MM.1S (cell line): ENCODE measurements around the gene EDEM3.

Experiments
- DNase-seq: peaks from one replicate; pipeline ENCODE4 v3.0.0-alpha.2; 2015
- H2AFZ ChIP-seq: fragments of 300-600 bp; sonication (generic); 2 replicates; pipeline ENCODE4 v1.6.0; 2016; ENCODE audit warnings: antibody characterized with exemption, low read length
- H3F3A ChIP-seq: fragments of 300-600 bp; sonication (generic); 2 replicates; pipeline ENCODE4 v1.6.1; 2016; ENCODE audit warnings: mild to moderate bottlenecking, antibody characterized with exemption, low read length, moderate library complexity, mixed read lengths; ENCODE audit not compliant: insufficient read depth
- H3K27ac ChIP-seq: fragments of 300-600 bp; sonication (generic); 2 replicates; pipeline ENCODE4 v1.5.1; 2016; ENCODE audit warnings: mild to moderate bottlenecking, low read length
- H3K27me3 ChIP-seq: fragments of 300-600 bp; sonication (generic); replicated peaks from 2 replicates; pipeline ENCODE4 v1.6.0; 2016; ENCODE audit warnings: low read length; ENCODE audit not compliant: insufficient read depth
- H3K36me3 ChIP-seq: fragments of 300-600 bp; sonication (generic); replicated peaks from 2 replicates; pipeline ENCODE4 v1.6.1; 2016; ENCODE audit warnings: mild to moderate bottlenecking, low read length, mixed read lengths; ENCODE audit not compliant: insufficient read depth
- H3K4me1 ChIP-seq: fragments of 300-600 bp; sonication (generic); 2 replicates; pipeline ENCODE4 v1.6.1; 2016; ENCODE audit warnings: low read length, mixed read lengths
- H3K4me2 ChIP-seq: fragments of 300-600 bp; sonication (generic); 2 replicates; pipeline ENCODE4 v1.6.0; 2016; ENCODE audit warnings: low read depth, low read length
- H3K4me3 ChIP-seq: fragments of 300-600 bp; sonication (generic); 2 replicates; pipeline ENCODE4 v1.5.1; 2016; ENCODE audit warnings: low read length, mixed read lengths
- H3K79me2 ChIP-seq: fragments of 300-600 bp; sonication (generic); 2 replicates; pipeline ENCODE4 v1.6.1; 2016; ENCODE audit warnings: mixed run types, low read length, mixed read lengths
- H3K9ac ChIP-seq: fragments of 300-600 bp; sonication (generic); 2 replicates; pipeline ENCODE4 v1.6.1; 2016; ENCODE audit warnings: low read length, mixed read lengths
- H3K9me2 ChIP-seq: fragments of 300-600 bp; sonication (generic); replicated peaks from 2 replicates; pipeline ENCODE4 v1.6.1; 2016; ENCODE audit warnings: mild to moderate bottlenecking, low read length, mixed read lengths; ENCODE audit not compliant: insufficient read depth
- H3K9me3 ChIP-seq: fragments of 300-600 bp; sonication (generic); replicated peaks from 2 replicates; pipeline ENCODE4 v1.6.1; 2016; ENCODE audit warnings: mild to moderate bottlenecking, low read length, mixed read lengths; ENCODE audit not compliant: insufficient read depth
- H4K20me1 ChIP-seq: fragments of 300-600 bp; sonication (generic); 2 replicates; pipeline ENCODE4 v1.6.1; 2016; ENCODE audit warnings: mild to moderate bottlenecking, low read length, moderate library complexity, mixed read lengths; ENCODE audit not compliant: insufficient read depth
- CTCF ChIP-seq: fragments of 300-600 bp; sonication (generic); IDR thresholded peaks from 2 replicates; pipeline ENCODE4 v1.5.1; 2016; ENCODE audit warnings: antibody characterized with exemption, low read length, mixed read lengths
- EZH2 ChIP-seq: fragments of 300-600 bp; sonication (generic); optimal IDR thresholded peaks from 2 replicates; pipeline ENCODE3; 2017; ENCODE audit warnings: low read depth, mild to moderate bottlenecking, antibody characterized with exemption, low read length, mixed read lengths
- EZH2phosphoT487 ChIP-seq: fragments of 300-600 bp; sonication (generic); IDR thresholded peaks from 2 replicates; pipeline ENCODE4 v1.6.1; 2018; ENCODE audit warnings: antibody characterized with exemption, low read length

Gene EDEM3

GRCh38 chr1:184781941-184782340 lies 27.3 kb upstream of the EDEM3 start:
- Histone ChIP-seq H3K79me2 (no peaks in the 10 kb centered on the region), H2AFZ (no peak overlapping the region), H3K4me2 (no peak overlapping the region), H4K20me1 (no peaks in the 10 kb centered on the region), H3K9me2 (no peaks in the 10 kb centered on the region), H3K9me3 (no peaks in the 10 kb centered on the region), H3K4me1 (0 out of 2 replicates have a peak, but pooled peaks cover 7% of the 10 kb centered on the region), H3K4me3 (no peak overlapping the region), H3F3A (no peaks in the 10 kb centered on the region), H3K27me3 (no peaks in the 10 kb centered on the region), H3K9ac (no peak overlapping the region), H3K36me3 (no peaks in the 10 kb centered on the region), H3K27ac (no peak overlapping the region)
- no peak for TF ChIP-seq CTCF
- DNase-seq, result no peak

- no peak for DNase-seq
- Histone ChIP-seq H3K4me2 (no peak overlapping the region), H3K79me2 (no peaks in the 10 kb centered on the region), H3K27me3 (no peaks in the 10 kb centered on the region), H3K9me3 (no peaks in the 10 kb centered on the region), H2AFZ (no peak overlapping the region), H3F3A (no peaks in the 10 kb centered on the region), H3K9me2 (no peaks in the 10 kb centered on the region), H4K20me1 (no peaks in the 10 kb centered on the region), H3K9ac (no peak overlapping the region), H3K36me3 (no peaks in the 10 kb centered on the region), H3K27ac (no peak overlapping the region), H3K4me1 (no peaks in the 10 kb centered on the region), H3K4me3 (no peak overlapping the region)
- TF ChIP-seq EZH2phosphoT487 (no peak), EZH2 (no peak), CTCF (no peak)
Measured at GRCh38 chr1:184775885-184776284, 21.2 kb upstream of the EDEM3 start.

- Histone ChIP-seq H3K9me3 (no peaks in the 10 kb centered on the region), H3K4me2 (no peak overlapping the region), H3K36me3 (no peaks in the 10 kb centered on the region), H3K79me2 (no peaks in the 10 kb centered on the region), H3K27ac (no peak overlapping the region), H3K4me1 (no peaks in the 10 kb centered on the region), H3K9ac (no peak overlapping the region), H3F3A (no peaks in the 10 kb centered on the region), H3K4me3 (no peak overlapping the region), H2AFZ (no peak overlapping the region), H3K27me3 (no peaks in the 10 kb centered on the region), H4K20me1 (no peaks in the 10 kb centered on the region), H3K9me2 (no peaks in the 10 kb centered on the region)
- DNase-seq, result no peak
- TF ChIP-seq EZH2 (no peak), CTCF (no peak), EZH2phosphoT487 (no peak)
Measured at GRCh38 chr1:184775329-184775728, 20.7 kb upstream of the EDEM3 start.
